NCI-H1436 (cell line): ENCODE measurements around the gene AMT.

Experiments used
- DNase-seq: peaks from one replicate; lab custom pipeline; 2025; lab: John Stamatoyannopoulos, UW

Gene AMT, protein sequence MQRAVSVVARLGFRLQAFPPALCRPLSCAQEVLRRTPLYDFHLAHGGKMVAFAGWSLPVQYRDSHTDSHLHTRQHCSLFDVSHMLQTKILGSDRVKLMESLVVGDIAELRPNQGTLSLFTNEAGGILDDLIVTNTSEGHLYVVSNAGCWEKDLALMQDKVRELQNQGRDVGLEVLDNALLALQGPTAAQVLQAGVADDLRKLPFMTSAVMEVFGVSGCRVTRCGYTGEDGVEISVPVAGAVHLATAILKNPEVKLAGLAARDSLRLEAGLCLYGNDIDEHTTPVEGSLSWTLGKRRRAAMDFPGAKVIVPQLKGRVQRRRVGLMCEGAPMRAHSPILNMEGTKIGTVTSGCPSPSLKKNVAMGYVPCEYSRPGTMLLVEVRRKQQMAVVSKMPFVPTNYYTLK

DNA sequence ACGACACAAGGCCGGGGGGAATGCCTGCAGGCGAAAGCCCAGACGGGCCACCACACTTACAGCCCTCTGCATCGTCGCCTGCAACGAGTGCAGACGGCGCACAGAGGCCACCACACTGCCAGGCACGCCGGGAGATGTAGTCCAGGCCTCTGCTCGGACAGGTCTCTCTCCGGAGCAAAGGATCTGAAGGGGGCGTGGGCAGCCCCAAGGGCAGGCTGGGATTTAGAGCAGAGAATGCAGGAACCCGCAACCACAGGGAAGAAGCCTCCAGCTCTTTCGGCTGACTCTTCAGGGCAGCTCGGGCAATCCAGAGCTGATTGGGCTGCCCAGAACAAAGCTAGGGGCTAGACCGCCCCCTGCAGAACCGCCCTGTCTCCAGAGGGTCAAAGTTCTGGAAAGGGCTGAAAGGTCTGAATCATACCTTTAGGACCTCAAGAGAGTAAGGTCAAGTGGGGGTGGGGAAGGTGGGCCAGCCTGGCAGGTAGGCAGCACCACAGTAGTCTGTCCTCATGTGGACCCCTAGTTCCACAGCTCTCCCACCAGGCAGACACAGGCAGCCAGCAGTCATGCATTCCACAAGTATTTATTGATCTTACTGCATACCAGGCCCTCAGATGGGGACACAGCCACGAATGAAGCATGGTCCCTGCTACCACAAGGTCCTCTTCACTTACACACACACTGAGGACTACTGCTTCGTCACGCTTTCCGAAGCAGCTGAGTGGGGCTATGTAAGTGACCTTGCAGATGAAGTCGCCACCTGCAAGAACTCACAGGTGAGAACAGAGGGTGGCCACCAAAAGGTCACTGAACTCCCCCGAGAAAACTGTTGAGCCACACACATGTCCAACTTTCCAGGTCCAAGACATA lies at the start of gene AMT:
Gene AMT (minus strand): TSS at position 95 of the 870 bp plus-strand sequence. CDS start 23 bp downstream, at position 72.
- no peak for DNase-seq

DNA sequence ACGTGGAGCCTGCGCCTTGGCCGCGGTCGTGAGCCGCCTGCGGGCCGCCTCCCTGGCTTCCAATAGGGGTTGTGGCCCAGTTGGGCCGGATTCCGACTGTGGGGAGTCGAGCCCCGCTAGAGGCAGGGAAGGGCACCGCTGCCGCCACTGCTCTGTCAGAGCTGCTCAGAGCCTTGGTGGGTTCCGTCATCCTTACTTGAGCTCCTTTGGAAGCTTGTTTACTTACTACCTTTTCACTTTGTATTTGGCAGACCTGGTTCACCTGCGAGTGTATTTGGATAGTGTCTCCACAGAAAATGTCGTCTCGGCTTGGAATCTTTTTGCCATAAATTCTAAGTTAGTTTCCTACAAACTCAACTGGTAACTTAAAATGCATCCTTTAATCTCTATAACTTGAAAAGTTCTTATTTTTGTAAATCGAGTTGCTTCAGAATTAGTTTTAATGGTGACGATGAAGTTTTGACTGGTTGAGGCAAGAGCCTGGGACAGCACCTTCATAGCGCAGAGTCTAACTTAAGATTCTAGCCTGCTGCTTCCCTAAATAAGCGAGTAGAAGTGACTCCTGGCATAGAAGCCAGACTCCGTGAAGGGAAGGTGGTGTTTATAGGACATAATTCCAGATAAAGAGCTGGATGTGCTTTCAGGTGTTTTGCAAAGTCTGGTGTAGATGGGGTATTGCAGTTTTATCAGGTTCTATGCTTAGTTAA lies 48.6 kb upstream of the AMT start:
- DNase-seq, result no peak

DNA sequence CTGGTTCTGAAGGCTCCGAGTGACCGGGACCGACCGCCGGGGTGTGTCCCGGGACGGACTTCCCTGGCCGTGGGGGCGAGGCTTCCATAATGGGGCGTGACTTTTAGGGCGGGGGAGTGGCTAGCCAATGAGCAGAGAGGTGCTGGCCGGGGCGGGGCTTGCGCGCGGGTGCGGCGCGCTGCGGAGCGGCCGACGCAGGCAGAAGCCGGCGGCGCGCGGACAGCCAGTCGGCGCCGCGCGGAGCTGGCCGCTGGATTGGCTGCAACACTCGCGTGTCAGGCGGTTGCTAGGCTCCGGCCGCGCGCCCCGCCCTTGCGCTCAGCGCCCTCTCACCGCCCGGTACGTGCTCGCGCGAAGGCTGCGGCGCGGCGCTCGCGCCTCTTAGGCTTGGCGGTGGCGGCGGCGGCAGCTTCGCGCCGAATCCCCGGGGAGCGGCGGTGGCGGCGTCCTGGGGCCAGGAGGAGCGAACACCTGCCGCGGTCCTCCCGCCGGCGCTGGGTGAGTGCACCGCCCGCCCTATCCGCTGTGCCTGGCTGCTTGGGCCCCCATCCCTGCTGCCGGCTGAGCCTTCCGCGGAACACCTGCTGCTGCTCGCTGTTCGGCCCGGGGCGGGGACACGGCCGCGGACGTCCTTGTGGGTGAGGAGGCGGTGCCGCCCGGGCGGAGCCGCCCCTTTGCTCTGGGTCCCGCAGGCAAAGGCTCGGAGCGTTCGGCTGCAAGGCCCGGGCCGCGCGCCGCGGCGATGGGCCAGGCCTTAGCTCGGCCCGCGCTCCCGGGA lies 47.9 kb upstream of the AMT start, which contains the start of gene DAG1:
Gene DAG1 (plus strand): TSS at position 332 of the 778 bp plus-strand sequence. CDS start 40,268 bp downstream, outside the sequence.
- DNase-seq, result peak; percentile 80

DNA sequence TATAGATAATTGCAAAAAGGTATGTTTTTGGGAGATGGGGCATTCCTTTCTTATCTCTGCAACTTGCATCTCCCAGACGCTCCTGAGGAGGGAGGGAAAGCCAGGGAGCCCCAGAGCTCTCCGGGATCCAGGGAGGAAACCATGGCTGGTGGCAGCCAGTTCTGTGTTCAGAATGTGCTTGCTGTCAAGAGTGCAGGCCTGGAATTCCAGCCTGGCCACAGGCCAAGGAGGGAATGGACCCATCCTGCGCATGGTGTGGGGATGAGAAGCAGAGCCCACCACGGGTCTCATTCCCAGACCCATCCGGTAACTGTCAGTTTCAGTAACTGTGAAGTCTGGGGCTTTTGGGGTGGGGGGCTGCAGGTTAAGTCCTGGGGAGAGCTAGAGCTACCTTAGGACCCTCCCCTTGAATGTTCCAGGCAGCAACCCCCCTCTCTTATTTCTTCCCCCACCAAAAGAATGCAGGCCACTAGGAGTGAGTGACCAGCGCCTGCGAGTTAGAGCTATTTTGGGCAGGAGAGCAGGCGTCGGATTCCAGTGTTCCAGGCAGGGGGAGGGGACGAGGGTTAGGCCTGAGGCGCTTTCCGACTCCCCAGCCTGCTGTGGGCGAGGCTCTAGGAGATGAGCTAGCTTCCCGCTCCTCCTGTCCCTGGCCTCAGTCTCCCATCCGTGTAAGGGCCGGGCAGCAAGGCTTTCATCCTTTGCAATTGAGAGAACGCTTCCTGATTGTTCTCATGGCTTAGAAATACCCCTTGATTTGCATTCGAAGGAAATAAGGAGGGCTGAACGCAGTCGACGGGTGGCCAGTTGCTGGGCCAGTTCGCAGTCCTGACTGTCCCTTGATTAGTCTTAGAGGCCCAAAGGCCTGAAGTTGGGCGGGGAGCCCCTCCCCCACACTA lies 47.0 kb upstream of the AMT start:
- DNase-seq, result peak; percentile 9

DNA sequence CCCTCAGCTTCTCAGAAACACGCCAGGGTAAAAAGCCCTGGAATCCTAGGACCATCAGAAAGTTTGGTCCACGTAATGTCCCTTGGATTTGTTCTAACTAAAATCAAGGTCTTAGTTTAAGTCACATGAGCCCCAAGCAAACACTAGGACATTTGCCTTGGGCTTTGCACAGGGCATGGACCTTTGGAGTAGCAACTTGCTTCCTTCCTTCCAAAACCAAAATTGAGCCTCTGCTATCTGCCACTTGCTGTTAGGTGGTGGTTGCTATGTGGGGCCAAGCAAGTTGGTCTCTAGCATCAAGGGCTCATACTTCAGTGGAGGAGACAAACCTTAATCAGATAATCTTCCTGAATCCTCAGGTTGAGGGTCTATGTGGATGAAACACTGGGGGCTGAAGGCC lies 43.8 kb upstream of the AMT start:
- DNase-seq, result no peak

DNA sequence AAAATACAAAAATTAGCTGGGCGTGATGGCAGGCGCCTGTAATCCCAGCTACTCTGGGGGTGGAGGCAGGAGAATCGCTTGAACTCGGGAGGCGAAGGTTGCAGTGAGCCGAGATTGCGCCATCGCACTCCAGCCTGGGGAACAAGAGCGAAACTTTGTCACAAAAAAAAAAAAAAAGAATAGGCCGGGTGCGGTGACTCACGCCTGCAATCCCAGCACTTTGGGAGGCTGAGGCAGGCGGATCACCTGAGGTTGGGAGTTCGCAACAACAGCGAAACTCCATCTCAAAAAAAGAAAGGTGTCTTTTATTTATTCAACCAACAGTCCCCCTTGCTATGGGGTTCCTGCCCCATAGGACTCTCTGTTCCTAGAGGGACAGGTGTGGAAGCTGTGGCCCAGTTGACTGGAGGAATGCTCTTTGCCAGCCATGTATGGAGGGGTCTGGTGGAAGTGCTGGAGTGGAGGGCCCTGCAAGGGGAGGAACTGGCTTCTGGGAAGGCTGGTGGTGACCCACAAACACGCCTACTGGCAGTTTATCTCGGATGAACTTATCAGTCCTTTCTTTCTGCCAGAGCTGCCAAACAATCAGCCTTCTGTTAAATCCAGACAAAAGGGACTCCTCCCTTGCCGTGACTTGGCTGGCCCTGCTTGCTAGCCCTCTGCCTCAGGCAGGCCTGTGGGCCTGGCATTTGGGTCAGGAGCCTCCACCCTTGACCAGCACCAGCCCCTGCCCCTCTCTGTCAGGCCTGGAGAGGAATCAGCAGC lies 43.2 kb upstream of the AMT start:
- DNase-seq, result no peak

DNA sequence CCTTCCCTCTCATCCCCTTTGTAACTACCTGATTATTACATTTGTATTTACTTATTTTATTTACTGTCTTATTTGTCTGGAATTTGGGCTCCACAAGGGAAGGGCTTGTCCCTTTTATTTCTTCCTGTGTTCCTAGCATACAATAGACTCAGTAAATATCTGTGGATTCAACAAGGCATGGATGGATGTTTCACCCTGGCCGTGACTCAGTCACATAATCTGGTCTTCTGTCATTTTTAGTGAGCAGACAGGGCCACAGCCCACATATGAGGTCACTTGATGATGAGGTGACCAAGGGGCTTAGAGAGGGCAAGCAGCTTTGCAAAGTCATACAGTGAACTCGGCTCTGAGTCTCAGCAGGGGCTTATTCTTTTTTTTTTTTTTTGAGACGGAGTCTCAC lies 39.9 kb upstream of the AMT start:
- no peak for DNase-seq

DNA sequence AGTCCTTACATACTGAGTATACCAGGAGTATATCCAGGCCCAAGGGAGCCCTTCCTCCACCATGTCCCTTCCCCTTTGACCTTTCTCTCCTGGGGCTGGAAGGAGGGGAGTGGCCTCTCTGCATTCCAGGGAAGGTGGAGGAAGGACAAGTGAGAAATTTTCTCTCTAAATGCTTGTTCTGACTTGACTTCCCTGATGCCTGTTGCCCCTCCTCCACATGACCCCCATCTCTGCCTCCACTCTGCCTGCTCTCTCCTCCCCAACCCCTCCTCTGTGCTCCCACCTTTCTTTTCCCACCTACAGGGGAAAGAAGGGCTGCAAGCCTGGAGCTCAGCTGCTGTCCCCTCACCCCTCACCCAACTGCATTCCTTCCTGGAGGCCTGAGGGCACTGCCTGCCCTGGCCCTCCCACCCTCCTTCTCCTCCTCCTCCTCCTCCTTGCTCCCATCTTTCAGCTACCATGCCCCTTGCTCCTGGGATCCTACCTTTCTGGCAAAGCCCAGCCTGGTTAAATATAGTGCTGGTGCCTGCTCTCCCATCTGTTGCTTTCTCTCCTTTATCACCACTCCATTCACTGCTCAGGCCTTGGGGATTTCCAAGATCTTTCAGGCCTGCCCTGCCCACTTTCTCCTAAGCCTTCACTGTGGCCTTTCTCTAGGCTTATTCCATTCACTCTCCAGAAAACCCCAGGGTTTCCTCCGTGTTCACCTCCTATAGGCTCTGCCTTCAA lies 39.3 kb upstream of the AMT start:
- no peak for DNase-seq

DNA sequence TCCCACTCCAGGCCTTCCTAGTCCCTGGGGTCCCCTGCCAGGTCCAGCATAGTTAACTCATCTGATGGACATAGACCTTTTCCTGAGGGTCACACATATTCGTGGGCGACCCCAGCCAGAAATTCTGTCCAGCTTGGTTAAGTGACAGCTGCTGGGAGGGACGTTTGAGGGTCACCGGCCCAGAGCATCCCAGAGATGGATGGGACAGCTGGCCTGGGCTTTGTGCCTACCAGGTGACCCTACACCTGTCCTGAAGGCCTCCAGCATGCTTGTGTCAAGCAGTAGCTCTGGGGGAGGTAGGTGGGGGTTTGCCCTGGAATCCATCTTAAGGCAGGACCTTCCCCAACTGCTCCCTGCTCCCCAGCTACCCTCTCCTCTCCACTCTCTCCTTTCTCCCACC lies 38.7 kb upstream of the AMT start:
- no peak for DNase-seq

DNA sequence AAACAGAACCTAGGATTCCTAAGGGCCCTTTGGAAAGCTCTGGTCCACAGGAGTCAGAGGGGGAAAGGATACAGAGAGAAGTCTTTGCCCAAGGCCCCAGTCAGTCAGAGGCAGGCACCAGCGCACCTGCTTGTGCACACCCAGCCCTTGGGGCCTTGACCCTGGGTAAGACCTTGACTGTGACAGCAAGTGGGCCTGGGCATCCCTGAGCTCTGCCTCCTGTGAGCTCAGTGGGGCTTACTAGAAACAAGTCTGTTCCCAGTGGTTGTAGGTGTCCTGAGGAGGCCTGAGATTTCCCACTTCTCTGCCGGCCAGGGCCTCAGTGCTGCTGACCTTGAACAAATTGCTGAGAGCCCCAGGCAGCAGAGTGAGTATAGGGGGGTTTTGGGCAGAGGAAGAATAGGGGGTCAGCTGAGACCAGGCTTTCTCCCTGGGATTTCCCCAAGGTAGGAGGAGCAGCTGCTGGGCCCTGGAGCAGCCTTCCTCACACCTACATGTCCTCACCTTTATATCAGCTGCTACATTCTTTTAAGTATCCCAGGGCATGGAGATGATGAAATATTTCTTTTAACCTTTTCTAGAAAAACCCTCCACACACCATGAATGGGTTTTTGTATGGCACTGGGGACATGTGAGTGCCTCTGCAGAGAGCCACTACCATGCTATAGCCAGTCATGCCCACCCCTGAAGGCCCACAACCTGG lies 38.1 kb upstream of the AMT start:
- DNase-seq, result no peak

DNA sequence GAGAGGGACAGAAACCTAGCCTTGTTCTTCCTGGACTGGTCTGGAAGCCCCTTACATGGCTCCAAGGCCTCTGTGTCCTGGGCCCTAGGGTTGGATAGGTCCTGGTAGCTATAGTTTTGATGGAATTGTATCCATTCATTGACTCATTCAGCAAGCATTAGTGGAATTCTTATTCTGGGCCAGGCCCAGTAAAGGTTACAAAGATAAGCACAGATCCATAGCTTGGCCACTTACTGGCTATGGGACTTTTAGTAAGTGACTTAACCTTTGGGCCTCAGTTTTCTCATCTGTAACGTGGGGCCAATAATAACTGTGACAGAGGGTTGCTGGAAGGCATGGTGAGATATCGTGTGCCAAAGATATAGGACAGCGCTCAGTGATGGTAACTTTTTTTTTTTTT lies 34.2 kb upstream of the AMT start:
- DNase-seq, result no peak

DNA sequence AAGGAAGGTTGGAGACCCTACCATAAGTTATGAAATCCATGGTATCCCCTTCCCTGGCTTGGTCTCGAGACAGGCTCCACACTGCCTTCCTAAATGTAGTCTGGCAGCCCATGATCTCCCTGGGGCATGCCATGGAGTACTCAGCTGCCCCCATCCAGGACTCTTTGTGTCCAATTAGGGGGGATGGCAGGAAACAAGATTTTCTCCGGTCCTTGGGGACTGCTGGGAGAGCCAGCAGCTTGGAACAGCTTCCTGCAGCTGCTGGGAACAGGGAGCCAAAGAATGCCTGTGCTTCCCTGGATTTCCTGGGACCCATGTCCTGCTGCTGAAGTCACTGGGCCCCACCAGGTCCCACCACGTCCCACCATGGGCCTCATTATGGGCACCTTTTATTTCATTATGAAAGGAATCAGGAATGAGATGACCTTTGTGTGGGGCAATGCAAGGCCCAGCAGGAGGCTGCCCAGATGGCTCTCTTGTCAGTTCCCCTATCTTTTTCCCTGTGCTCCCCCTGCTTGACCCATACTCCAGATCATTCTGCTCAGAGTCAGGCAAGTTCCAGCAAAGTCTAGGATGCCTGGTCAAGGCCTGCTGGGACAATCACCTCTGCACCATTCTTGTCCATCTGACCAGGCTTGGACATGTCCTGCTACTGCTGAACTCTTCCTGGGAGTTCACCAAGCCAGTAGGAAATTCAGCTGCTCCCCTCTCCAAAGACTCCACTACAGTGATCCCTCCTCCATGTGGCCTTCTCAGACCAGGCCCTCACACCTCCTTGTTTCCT lies 32.8 kb upstream of the AMT start:
- DNase-seq, result no peak

DNA sequence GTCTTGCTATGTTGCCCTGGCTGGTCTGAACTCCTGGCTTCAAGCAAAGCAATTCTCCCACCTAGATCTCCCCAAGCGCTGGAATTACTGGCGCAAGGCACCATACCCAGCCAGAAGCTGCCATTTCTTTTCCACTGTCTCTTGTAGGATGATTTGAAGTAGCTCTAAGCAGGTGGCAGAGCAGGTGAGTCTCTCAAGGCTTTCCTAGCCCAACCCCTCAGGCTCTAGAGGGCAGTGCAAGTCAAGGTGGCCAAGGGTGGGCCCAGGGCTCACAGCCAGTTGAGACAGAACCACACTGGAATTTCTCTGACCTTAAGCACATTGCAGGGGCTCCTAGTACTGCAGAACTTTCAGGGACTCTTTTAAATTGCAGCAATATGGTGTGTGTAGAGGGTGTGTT lies 32.2 kb upstream of the AMT start:
- no peak for DNase-seq

DNA sequence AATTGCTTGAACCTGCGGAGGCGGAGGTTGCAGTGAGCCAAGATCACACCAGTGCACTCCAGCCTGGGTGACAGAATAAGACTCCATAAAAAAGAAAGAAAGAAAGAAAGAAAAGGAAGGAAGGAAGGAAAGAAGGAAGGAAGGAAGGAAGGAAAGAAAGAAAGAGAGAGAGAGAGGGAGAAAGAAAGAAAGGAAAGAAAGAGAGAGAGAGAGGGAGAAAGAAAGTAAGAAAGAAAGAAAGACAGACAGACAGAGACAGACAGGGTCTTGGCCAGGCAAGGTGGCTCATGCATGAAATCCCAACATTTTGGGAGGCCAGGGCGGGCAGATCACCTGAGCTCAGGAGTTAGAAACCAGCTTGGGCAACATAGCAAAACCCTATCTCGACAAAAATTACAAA lies 31.3 kb upstream of the AMT start:
- DNase-seq, result no peak

DNA sequence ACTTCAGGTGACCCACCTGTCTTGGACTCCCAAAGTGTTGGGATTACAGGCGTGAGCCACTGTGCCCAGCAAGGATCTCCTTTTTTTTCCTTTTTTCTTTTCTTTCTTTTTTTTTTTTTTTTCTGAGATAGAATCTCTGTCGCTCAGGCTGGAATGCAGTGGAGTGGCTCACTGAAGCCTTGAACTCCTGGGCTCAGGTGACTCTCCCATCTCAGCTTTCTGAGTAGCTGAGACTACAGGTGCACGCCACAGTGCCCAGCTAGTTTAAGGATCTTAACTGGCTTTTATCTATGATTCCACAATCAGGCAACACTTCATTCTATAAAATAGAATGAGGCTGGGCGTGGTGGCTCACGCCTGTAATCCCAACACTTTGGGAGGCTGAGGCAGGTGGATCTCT lies 23.1 kb upstream of the AMT start:
- no peak for DNase-seq

DNA sequence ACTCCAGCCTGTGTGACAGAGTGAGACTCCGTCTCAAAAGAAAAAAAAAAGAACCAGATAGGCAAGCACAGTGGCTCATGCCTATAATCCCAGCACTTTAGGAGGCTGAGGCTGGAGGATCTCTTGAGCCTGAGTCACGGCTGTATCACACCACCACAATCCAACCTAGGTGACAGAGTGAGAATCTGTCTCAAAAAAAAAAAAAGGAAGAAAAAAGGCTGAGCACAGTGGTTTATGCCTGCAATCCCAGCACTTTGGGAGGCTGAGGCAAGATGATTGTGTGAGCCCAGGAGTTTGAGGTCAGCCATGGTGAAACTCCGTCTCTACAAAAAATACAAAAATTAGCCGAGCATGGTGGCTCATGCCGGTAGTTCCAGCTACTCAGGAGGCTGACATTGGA lies 12.5 kb upstream of the AMT start:
- DNase-seq, result no peak

DNA sequence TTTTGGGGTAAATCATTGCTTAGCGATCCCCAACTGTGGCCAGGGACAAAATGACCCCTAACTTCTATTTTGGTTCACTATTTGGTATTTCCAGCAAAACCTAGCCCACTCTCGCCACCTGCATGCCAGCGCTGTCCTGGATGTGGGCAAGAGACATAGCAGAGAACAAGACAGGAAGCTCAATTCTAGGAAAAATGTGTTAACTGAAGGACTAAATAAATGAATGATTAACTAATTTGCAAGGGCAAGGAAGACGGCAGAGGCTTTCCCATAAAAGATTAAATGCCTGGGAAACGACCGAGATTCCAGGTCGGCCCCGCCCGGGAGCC lies 6.4 kb upstream of the AMT start:
- no peak for DNase-seq

DNA sequence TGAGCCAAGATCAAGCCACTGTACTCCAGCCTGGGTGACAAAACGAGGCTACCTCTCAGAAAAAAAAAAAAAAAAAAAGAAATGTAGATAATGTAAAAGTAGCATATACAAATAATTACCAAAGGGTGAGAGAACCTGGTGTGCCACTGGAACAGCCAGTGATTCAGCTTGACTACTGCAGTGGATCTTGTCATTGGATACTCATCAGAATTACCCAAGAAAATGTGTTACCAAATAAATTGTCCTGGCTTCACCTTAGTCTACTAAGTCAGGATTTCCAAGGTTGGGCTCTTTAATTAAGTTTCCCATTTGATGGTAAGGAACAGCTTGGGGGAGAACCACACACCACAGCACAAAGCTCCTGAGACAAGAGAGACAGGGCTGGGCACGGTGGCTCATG lies 5.3 kb upstream of the AMT start:
- DNase-seq, result no peak
